Suppressor macrophage treated with lipopolysaccharide for 1 hour (primary cell): ENCODE results near the gene ETV6.

Experiments
- DNase-seq, 3 donors: peaks; one replicate each; pipeline ENCODE4 v3.0.0-alpha.2; 2020 to 2022

Gene ETV6

GRCh38 chr12:11833174-11833895 is 183.9 kb downstream of the ETV6 start:
- DNase-seq, result no peak

- DNase-seq, result peak; percentile 54 to 80 (median 69)
Measured at GRCh38 chr12:11834104-11834812, 184.8 kb downstream of the ETV6 start.

GRCh38 chr12:11834931-11835330 is 185.5 kb downstream of the ETV6 start:
- peak; percentile 40 to 78 (median 69) for DNase-seq

GRCh38 chr12:11836282-11837151 is 187.0 kb downstream of the ETV6 start:
- peak; percentile 95 to 99 (median 97) for DNase-seq

- peak in 1 of 3 donors; percentile 57 for DNase-seq
Measured at GRCh38 chr12:11837216-11837934, 187.9 kb downstream of the ETV6 start.

- no peak for DNase-seq
Measured at GRCh38 chr12:11838403-11838802, 188.9 kb downstream of the ETV6 start.

GRCh38 chr12:11839091-11839641 is 189.7 kb downstream of the ETV6 start:
- peak; percentile 85 to 95 (median 92) for DNase-seq

GRCh38 chr12:11840366-11840765 is 190.9 kb downstream of the ETV6 start:
- DNase-seq, result no peak

GRCh38 chr12:11846488-11846887 is 197.0 kb downstream of the ETV6 start:
- peak; percentile 38 to 52 (median 46) for DNase-seq

GRCh38 chr12:11847539-11847938 is 198.1 kb downstream of the ETV6 start:
- no peak for DNase-seq

- no peak for DNase-seq
Measured at GRCh38 chr12:11849757-11850504, 200.5 kb downstream of the ETV6 start.

GRCh38 chr12:11853126-11853525 is 203.7 kb downstream of the ETV6 start:
- DNase-seq, result no peak

GRCh38 chr12:11854011-11854499 is 204.6 kb downstream of the ETV6 start:
- DNase-seq, result no peak

- peak; percentile 42 to 64 (median 42) for DNase-seq
Measured at GRCh38 chr12:11855983-11856374, 206.5 kb downstream of the ETV6 start.

- DNase-seq, result peak; percentile 59 to 84 (median 75)
Measured at GRCh38 chr12:11856971-11857370, 207.5 kb downstream of the ETV6 start.

GRCh38 chr12:11859705-11860425 is 210.4 kb downstream of the ETV6 start:
- no peak for DNase-seq

- no peak for DNase-seq
Measured at GRCh38 chr12:11861155-11861863, 211.8 kb downstream of the ETV6 start.

GRCh38 chr12:11861864-11862600 is 212.6 kb downstream of the ETV6 start:
- DNase-seq, result no peak

- peak; percentile 71 to 91 (median 75) for DNase-seq
Measured at GRCh38 chr12:11862798-11863197, 213.3 kb downstream of the ETV6 start.
